Cardiac fibroblast (primary cell): ENCODE measurements around the gene CHD9.
"Not testable (repeated sequence)": the region's sequence is repeated elsewhere in the genome, so short reads cannot be mapped to it uniquely, and the experiment has no call there.

Experiments
- DNase-seq, 2 donors: peaks; one replicate each; pipeline versions ENCODE4 v3.0.0 to v3.0.0-alpha.2; 2010; ENCODE audit warnings: low read depth in 2 of 2
- H3K4me3 ChIP-seq, 2 donors: replicated peaks in 1 of 2; 1 replicate in 1 of 2; 2 replicates in 1 of 2; pipeline ENCODE4 v1.5.1; 2011; ENCODE audit warnings: low read depth in 2 of 2, low read length in 2 of 2, mild to moderate bottlenecking in 2 of 2, moderate library complexity in 1 of 2
- TF ChIP-seq, protein P1 (sequence below): IDR thresholded peaks from one replicate; pipeline ENCODE4 v1.5.1; 2011; ENCODE audit warnings: low read depth, mild to moderate bottlenecking, low read length, inconsistent platforms

Gene CHD9

GRCh38 chr16:53041320-53042051 lies 13.3 kb upstream of the CHD9 start:
- H3K4me3 ChIP-seq, result no peak overlapping the region
- DNase-seq, result peak; percentile 79 to 96
- TF ChIP-seq, protein P1, sequence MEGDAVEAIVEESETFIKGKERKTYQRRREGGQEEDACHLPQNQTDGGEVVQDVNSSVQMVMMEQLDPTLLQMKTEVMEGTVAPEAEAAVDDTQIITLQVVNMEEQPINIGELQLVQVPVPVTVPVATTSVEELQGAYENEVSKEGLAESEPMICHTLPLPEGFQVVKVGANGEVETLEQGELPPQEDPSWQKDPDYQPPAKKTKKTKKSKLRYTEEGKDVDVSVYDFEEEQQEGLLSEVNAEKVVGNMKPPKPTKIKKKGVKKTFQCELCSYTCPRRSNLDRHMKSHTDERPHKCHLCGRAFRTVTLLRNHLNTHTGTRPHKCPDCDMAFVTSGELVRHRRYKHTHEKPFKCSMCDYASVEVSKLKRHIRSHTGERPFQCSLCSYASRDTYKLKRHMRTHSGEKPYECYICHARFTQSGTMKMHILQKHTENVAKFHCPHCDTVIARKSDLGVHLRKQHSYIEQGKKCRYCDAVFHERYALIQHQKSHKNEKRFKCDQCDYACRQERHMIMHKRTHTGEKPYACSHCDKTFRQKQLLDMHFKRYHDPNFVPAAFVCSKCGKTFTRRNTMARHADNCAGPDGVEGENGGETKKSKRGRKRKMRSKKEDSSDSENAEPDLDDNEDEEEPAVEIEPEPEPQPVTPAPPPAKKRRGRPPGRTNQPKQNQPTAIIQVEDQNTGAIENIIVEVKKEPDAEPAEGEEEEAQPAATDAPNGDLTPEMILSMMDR, result no peak

DNA sequence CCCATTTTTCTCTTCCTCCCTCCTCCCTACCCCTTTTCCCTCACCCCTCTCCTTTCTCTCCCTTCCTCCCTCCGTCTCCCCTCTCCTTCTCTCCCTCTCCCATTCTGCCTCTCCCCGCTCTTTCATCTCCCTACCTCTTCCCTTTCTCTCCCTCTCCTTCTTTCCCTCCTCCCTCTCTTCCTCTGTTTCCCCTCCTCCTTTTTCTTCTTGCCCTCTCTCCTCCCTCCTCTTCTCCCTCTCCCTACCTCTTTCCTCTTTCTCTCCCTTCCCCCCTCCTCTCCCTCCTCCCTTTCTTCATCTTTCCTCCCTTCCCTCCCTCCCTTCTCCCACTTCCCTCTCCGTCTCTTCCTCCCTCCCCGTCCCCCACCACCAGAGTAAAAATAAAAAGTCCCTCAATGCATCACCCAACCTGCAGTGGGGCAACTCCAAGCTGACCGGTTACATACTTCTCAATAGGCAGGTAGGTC lies 12.5 kb upstream of the CHD9 start:
- H3K4me3 ChIP-seq, result peak overlapping the region in 1 of 2 donors; percentile 13
- no peak for DNase-seq
- TF ChIP-seq, protein P1, result no peak

DNA sequence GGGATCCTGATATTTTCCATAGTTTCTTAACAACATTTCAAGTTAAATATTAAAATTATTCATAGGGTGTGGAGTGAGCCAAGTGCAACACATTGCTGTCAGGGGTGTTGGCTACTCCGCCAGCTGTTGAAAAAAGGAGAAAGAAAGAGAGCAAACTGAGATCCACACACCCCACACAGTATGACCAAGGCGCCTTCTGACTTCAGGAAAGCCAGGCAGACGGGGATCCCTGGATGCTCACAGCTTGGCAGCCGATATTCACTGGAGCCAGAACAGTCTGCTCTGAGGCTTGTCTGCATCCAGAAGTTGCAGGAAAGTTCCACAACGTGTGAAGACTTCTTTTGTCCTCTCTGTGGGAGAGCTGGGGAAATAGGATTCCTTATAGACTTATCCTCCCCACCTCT lies 11.4 kb upstream of the CHD9 start:
- no peak overlapping the region for H3K4me3 ChIP-seq
- peak; percentile 44 to 53 for DNase-seq
- TF ChIP-seq, protein P1, result no peak

DNA sequence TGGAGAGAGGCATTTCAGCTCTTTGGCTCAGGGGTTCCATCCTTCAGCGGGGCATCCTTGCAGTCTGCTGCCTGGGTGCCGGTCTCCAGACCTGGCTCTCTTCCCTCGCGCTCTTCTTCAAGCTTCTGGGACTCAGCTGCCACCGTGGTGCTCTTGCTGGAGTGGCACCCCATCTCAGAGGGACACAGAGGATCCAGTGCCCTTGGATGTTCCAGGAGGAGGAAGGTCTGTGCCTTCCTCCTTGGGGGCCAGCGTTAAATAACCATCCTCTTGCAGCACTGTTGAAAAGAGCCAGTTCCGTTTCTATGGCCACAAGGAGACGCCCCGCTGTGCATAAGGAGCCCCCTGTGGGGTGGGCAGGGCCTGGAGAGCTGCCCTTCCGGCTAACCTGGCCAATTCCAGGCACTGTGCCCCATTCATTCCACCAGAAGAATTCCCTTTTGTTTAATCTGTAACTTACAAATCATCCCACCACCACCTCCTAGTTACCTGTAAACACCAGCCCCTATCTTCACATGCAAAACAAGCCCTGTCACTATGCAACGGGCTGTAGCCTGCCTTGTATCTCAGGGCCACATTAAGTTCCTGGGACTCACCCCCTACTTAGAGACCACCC lies 10.7 kb upstream of the CHD9 start:
- DNase-seq, result no peak
- no peak overlapping the region for H3K4me3 ChIP-seq
- TF ChIP-seq, protein P1, result no peak

- TF ChIP-seq, protein P1, result no peak
- no peak overlapping the region for H3K4me3 ChIP-seq
- no peak for DNase-seq
These were observed 9.2 kb upstream of the CHD9 start for GRCh38 chr16:53045341-53046220.

DNA sequence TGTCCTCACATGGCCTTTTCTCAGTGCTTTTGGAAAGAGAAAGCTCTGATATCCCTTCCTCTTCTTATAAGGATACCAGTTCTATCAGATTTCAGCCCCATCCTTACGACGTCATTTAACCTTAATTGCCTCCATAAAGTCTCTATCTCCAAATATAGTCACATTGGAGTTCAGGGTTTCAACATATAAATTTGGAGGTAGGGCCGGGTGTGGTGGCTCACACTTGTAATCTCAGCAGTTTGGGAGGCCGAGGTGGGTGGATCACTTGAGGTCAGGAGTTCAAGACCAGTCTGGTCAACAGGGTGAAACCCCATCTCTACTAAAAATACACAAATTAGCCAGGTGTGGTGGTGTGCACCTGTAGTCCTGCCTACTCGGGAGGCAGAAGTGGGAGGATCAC lies 7.3 kb upstream of the CHD9 start:
- DNase-seq, H3K4me3 ChIP-seq: not testable (repeated sequence)
